Muscle of arm (tissue), 14 donors: ENCODE measurements around the gene RAD51AP1. TPM values are rescaled to one million over a fixed set of nuclear protein-coding genes. Genes with fewer than 3 reads are reported as not detected.
"Not testable (repeated sequence)": the region's sequence is repeated elsewhere in the genome, so short reads cannot be mapped to it uniquely, and the experiment has no call there.

Source experiments
- DNase-seq: peaks from one replicate; pipeline ENCODE4 v3.0.0-alpha.2; 2013
- long read RNA-seq, 11 donors: transcript quantifications; one replicate each; lab custom pipeline, GENCODE V29; 2026
- polyA plus RNA-seq, 12 donors: library from polyadenylated mRNA; unstranded; fragments of 120-200 nt; gene quantifications; one replicate each; pipeline ENCODE4 v1.2.1, GENCODE V29; 2013; ENCODE audit not compliant: insufficient read length in 12 of 12

The RAD51AP1 gene
- 10 to 100 TPM in 9 of 12 donors, 1 to 10 TPM in 2, not detected in 1; 6.7 to 27.6 (median 13.5) TPM for polyA plus RNA-seq
- long read RNA-seq, donor 1, partial matches to known transcripts: 0 of 4 reads
- long read RNA-seq, donor 1, other reads (novel, unspliced or antisense): 0 of 4 reads
- long read RNA-seq, donor 2, partial matches to known transcripts: 0 of 3 reads
- long read RNA-seq, donor 2, other reads (novel, unspliced or antisense): 0 of 3 reads
- long read RNA-seq, donor 3, partial matches to known transcripts: 0 of 1 reads
- long read RNA-seq, donor 3, other reads (novel, unspliced or antisense): 0 of 1 reads
- long read RNA-seq, donor 4: 0 reads
- long read RNA-seq, donor 5: 0 reads
- long read RNA-seq, donor 6, partial matches to known transcripts: 0 of 1 reads
- long read RNA-seq, donor 6, other reads (novel, unspliced or antisense): 0 of 1 reads
- long read RNA-seq, donor 7, partial matches to known transcripts: 0 of 3 reads
- long read RNA-seq, donor 7, other reads (novel, unspliced or antisense): 0 of 3 reads
- long read RNA-seq, donor 8, partial matches to known transcripts: 0 of 2 reads
- long read RNA-seq, donor 8, other reads (novel, unspliced or antisense): 0 of 2 reads
- long read RNA-seq, donor 9: 0 reads
- long read RNA-seq, donor 10, partial matches to known transcripts: 0 of 3 reads
- long read RNA-seq, donor 10, other reads (novel, unspliced or antisense): 0 of 3 reads
- long read RNA-seq, donor 11, partial matches to known transcripts: 0 of 2 reads
- long read RNA-seq, donor 11, other reads (novel, unspliced or antisense): 0 of 2 reads

- DNase-seq: peak; percentile 97
Observed at GRCh38 chr12:4538207-4539160, at the start of gene RAD51AP1. RAD51AP1 (plus strand) TSS chr12:4538890; CDS start chr12:4538940, 50 bp downstream.

- no peak for DNase-seq
Observed at GRCh38 chr12:4489556-4489955, 49.1 kb upstream of the RAD51AP1 start.

- no peak for DNase-seq
Observed at GRCh38 chr12:4490973-4491372, 47.7 kb upstream of the RAD51AP1 start.

- DNase-seq: no peak
Observed at GRCh38 chr12:4496145-4496838, 42.4 kb upstream of the RAD51AP1 start.

- DNase-seq: no peak
Observed at GRCh38 chr12:4499186-4499585, 39.5 kb upstream of the RAD51AP1 start.

- no peak for DNase-seq
Observed at GRCh38 chr12:4505376-4505986, 33.2 kb upstream of the RAD51AP1 start.

GRCh38 chr12:4506430-4506829 lies 32.3 kb upstream of the RAD51AP1 start:
- DNase-seq: no peak

GRCh38 chr12:4506870-4507269 lies 31.8 kb upstream of the RAD51AP1 start:
- DNase-seq: no peak

- not testable (repeated sequence) for DNase-seq
Observed at GRCh38 chr12:4508503-4508902, 30.2 kb upstream of the RAD51AP1 start.

GRCh38 chr12:4509269-4509668 lies 29.4 kb upstream of the RAD51AP1 start:
- DNase-seq: not testable (repeated sequence)

GRCh38 chr12:4518106-4518728 lies 20.5 kb upstream of the RAD51AP1 start:
- no peak for DNase-seq

GRCh38 chr12:4523443-4523842 lies 15.2 kb upstream of the RAD51AP1 start:
- DNase-seq: not testable (repeated sequence)

- DNase-seq: peak; percentile 4
Observed at GRCh38 chr12:4526923-4527546, 11.7 kb upstream of the RAD51AP1 start.

- DNase-seq: no peak
Observed at GRCh38 chr12:4530160-4530559, 8.5 kb upstream of the RAD51AP1 start.

GRCh38 chr12:4530982-4531586 lies 7.6 kb upstream of the RAD51AP1 start:
- DNase-seq: no peak

GRCh38 chr12:4535092-4535491 lies 3.6 kb upstream of the RAD51AP1 start:
- no peak for DNase-seq

GRCh38 chr12:4535871-4536270 lies 2.8 kb upstream of the RAD51AP1 start:
- DNase-seq: no peak

GRCh38 chr12:4539167-4539870 lies 629 bp downstream of the RAD51AP1 start:
- no peak for DNase-seq
